ENCODE measurements around the gene LRMDA. TPM values are rescaled to one million over a fixed set of nuclear protein-coding genes. Genes with fewer than 3 reads are reported as not detected.

Gene LRMDA
- total and polyA plus RNA-seq, 2 donors (not counting 3 experiments of a cell fraction or from before 2014, with no cell fraction given): 9.7 to 18.0 TPM

GRCh38 chr10:76038696-76039095 is 607.3 kb downstream of the LRMDA start:
- Histone ChIP-seq H3K27me3 (ENCODE audit: control insufficient read depth in 2 of 2, insufficient read depth in 2 of 2, low read length in 2 of 2) (no peaks in the 10 kb centered on the region), H3K9ac (replicated peaks; ENCODE audit: extremely low read depth, insufficient read depth, low read length) (no peak overlapping the region), H3K36me3 (ENCODE audit: control insufficient read depth in 2 of 2, extremely low read depth in 1 of 2, insufficient read depth in 2 of 2, low read length in 2 of 2) (no peaks in the 10 kb centered on the region), H4K20me1 (replicated peaks; ENCODE audit: control insufficient read depth, extremely low read depth, insufficient read depth, low read length) (no peaks in the 10 kb centered on the region), H2AFZ (ENCODE audit: low read depth, low read length) (no peak overlapping the region), H3K4me1 (ENCODE audit: control insufficient read depth, extremely low read depth, insufficient read depth, low read length) (peaks cover 10% of the 10 kb centered on the region), H3K79me2 (ENCODE audit: control insufficient read depth, insufficient read depth, low read length) (no peaks in the 10 kb centered on the region), H3K27ac (ENCODE audit: insufficient read depth, low read depth, low read length) (no peak overlapping the region), H3K4me3 (replicated peaks in 1 of 3; ENCODE audit: insufficient read depth in 1 of 3, low read depth in 1 of 3, low read length in 3 of 3) (no peak overlapping the region), H3K9me3 (replicated peaks; ENCODE audit: control insufficient read depth, insufficient read depth, low read length) (no peaks in the 10 kb centered on the region), H3K4me2 (ENCODE audit: insufficient read depth, low read length) (no peak overlapping the region), H3K9me1 (replicated peaks; ENCODE audit: control insufficient read depth, extremely low read depth, insufficient read depth, low read length) (no peaks in the 10 kb centered on the region)
- DNase-seq (ENCODE audit: low read depth, low spot score): no peak
- BruUV-seq (replicated peaks): no TSS peak
- CTCF ChIA-PET: interaction anchor here (1.0 to 4.0 kb wide), 3 partner anchors 33 to 638 kb away, joined by 3 to 70 read pairs (median 5); partner anchors contain the start of gene ZNF503
- intact Hi-C loops (cut with micrococcal nuclease) (no loop called here), dilution Hi-C loops (cut with MboI; ENCODE audit: extremely low pct_ligation_motif_present, low sequenced_read_pairs) (no loop called here)
- POLR2A ChIA-PET: no interaction called here
- no peak for FAIRE-seq
- TF ChIP-seq FOS (IDR thresholded peaks at IDR 0.05; ENCODE audit: borderline replicate concordance, insufficient read depth, low read length): no peak
- TF ChIP-seq CTCF (IDR thresholded peaks at IDR 0.05; ENCODE audit: extremely low read depth in 1 of 2, insufficient read depth in 1 of 2, low read depth in 1 of 2, low read length in 2 of 2): no peak
- TF ChIP-seq POLR2A (IDR thresholded peaks at IDR 0.05; ENCODE audit: low read depth, low read length): no peak
- no peak for TF ChIP-seq MYC (IDR thresholded peaks at IDR 0.05; ENCODE audit: low read depth, low read length)
- TF ChIP-seq POLR2AphosphoS5 (IDR thresholded peaks at IDR 0.05; ENCODE audit: insufficient read depth, low read depth, low read length): no peak
- TF ChIP-seq EZH2 (IDR thresholded peaks at IDR 0.05; ENCODE audit: borderline replicate concordance, low read depth, low read length, severe bottlenecking): no peak
- TF ChIP-seq MAX (IDR thresholded peaks at IDR 0.05; ENCODE audit: insufficient read depth, insufficient read length): no peak
